GM19238 (cell line): Measurements from ENCODE around the gene CIB4.

Experiments
- DNase-seq: peaks from one replicate; pipeline ENCODE4 v3.0.0; 2011; ENCODE audit warnings: low spot score; ENCODE audit not compliant: insufficient read length

The CIB4 gene

DNA sequence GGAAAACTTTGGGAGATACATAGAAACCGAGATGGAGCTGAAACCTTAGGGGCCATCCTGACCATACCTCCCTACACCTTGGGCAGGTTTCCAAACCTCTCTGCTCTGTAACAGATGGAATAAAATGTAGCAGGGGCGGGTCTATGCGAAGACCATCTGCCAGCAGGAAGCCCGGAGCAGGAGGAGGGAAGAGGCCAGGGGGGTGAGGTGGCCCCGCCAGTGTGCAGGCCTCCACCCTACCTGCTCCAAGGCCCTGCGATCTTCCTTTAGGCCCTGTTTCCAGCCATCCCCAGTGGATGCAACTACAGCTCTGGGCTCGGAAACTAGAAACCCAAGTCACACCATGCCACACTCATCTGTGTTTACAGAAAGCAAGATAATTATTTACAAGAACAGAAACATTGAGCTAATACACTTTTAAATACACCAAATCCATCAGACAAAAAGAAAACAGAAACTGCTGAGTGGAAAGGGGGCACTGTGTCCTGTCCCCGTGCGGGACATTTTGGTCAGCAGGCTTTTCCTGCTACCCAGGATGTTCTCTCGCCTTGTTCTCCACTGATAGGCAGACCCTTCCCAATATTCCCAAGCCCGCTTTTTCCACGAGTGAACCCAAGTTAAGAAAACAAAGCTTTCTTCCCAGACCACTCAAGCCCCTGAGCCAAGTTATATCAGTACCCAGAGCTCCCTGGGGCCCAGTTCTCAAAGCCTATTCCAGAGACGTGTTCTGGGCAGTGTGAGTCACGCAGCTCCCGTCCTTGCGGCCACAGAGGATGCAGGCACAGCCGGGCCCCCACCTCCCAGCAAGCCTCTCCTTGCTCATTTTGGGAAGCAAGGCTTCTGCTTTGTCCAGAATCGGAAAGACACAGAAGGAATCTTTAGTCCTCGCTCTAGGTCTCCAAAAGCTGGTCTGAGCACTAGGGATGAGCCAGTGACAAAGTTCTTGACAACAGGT is 17.3 kb downstream of the CIB4 start:
- DNase-seq: no peak

DNA sequence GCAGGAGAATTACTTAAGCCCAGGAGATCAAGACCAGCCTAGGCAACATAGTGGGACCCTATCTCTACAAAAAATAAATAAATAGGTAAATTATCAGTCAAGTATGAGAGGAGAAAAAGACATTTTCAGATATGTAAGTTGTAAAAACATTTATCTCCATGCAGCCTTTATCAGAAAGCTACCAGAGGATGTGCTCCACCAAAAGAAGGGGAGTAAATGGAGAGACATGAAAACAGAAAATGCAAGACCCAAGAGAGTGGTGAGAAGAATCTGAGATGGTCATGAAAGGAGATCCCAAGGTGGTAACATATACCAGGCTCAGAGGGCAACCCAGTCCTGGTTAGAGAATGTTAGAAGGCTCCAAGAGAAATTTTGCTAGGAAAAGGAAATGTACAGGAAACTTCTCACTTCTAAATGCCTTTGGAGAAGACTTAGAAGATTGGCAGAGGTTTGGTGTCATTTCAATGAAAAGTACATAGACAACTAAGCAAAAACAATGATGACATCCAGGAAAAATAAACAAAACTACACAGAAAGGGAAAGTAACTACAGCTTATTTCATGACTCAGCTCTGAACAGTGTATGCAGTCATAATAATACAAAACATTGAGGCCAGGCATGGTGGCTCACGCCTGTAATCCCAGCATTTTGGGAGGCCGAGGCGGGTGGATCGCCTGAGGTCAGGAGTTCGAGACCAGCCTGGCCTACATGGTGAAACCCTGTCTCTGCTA is 19.5 kb downstream of the CIB4 start:
- DNase-seq: no peak

GRCh38 chr2:26620031-26620605 is 21.0 kb downstream of the CIB4 start:
- DNase-seq: no peak

- no peak for DNase-seq
Measured at GRCh38 chr2:26619521-26619951, 21.6 kb downstream of the CIB4 start.

DNA sequence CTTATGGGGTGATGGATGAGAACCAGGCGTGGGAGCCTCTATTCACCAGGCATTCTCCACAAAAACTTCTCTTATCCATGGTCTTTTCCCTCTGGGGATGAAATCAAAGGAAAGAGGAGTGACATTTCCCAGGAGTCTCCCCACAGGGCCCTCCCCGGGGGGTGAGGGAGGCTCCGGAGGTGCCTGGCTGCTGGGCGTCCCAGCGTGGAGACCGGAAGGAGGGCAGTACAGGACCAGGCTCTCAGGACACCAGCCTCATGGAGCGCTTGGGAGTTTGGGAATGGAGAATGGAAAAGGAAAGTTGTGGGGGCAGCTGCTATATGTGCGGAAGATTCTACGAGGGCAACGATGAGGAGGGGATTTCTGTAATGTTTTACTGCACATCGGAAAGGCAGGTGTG is 22.1 kb downstream of the CIB4 start:
- no peak for DNase-seq

GRCh38 chr2:26618611-26619010 is 22.6 kb downstream of the CIB4 start:
- DNase-seq: no peak

DNA sequence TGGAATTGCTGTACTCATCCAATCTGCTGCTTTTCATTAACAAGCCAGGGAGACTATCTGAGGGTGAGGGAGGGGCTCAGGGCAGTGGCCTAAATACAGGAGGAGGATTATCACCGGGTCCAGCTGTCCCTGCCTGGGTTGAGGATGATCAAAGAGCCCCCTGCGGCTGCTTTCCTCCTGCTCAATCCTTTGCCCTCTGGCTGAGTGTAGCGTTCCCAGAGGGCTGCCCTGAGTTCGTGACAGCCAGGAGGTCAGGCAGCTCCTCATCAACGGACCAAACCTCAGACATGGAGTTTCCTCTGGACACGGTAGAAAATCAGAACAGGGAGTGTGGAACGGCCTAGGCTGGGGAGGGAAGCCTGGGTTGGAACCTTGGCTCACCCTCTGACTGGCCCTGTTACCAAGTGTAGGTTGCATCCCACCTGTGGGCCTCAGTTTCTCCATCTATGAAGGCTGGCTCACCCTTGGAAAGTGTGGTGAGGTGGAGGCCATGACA is 23.5 kb downstream of the CIB4 start:
- DNase-seq: no peak

- DNase-seq: no peak
Measured at GRCh38 chr2:26616706-26617587, 24.2 kb downstream of the CIB4 start.

DNA sequence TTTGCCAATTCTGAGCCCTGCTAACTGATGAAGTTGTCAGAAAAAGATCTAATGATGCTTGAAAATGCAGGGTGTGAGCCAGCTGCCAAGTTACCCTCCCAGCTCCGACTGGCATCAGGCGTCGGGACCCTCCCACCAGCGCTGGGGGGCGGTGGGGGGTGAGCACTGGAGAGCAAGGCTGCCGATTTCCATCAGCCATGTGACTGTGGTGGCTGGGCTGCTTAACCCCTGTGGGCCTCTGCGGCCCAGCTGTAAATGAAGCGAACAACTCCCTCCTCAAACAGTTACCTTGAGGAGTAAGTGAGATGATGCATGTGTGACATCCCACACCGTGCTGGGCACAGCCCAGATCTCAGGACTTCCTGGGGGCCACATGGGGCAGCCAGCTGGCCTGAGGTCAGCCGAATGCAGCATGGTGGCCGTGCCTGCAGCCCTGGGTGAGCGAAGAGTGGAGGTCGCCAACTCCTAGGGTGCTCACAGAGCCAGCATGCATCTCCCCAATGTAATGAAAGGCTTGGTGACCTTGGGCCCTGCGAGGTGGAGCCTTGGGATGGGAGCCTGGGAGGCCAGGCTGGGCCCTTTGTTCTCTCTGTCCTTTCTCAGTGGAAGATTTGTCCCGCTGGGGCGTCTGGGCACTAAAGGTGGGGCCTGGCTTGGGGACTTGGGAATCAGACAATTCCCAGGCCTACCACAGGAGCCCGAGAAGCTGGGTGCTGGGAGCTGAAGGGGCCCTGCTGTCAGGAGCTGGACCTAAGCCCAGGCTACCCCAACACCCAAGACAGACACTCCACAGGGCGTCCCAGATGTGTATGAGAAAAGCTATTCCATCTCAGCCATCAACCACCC is 25.1 kb downstream of the CIB4 start:
- no peak for DNase-seq

GRCh38 chr2:26615336-26615859 is 25.8 kb downstream of the CIB4 start:
- DNase-seq: no peak

- no peak for DNase-seq
Measured at GRCh38 chr2:26614216-26615138, 26.7 kb downstream of the CIB4 start.

GRCh38 chr2:26613241-26614215 is 27.6 kb downstream of the CIB4 start:
- DNase-seq: no peak

GRCh38 chr2:26612522-26613240 is 28.5 kb downstream of the CIB4 start:
- no peak for DNase-seq

DNA sequence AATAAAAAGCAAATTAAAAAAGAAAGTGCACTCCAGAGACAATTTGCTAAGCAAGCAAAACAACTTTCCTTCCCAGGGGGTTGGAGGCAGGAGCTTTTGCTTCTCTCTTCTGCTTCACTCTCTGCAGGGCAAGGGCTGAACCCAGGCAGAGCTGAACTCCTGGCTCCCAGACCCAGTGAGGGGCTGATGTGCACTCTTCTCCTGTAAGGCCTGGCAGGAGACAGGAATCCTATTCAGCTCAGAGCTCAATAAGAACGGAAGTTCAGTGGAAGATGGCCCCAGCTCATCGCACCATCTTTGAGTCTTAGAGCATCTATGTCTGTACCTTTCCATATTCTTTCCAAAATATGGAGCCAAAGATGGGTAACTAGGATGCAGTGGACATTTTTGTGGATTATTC is 29.1 kb downstream of the CIB4 start:
- no peak for DNase-seq

GRCh38 chr2:26610504-26611335 is 30.4 kb downstream of the CIB4 start:
- no peak for DNase-seq

- no peak for DNase-seq
Measured at GRCh38 chr2:26609839-26610277, 31.3 kb downstream of the CIB4 start.
